GM19025 (cell line): ENCODE measurements around the gene CREBBP.

Source experiments
- ATAC-seq: cut with Tn5 transposase; IDR thresholded peaks from one replicate; pipeline ENCODE4 v1.9.1; 2021; ENCODE audit warnings: mild to moderate bottlenecking, low read depth, moderate library complexity; ENCODE audit not compliant: unreplicated experiment

Gene CREBBP

GRCh38 chr16:3744018-3744417, 136.5 kb downstream of the CREBBP start:
- no peak for ATAC-seq

GRCh38 chr16:3740934-3741333, 139.6 kb downstream of the CREBBP start:
- no peak for ATAC-seq

- ATAC-seq = no peak
These were observed 140.3 kb downstream of the CREBBP start for GRCh38 chr16:3740186-3740585.

GRCh38 chr16:3739636-3740035, 140.9 kb downstream of the CREBBP start:
- no peak for ATAC-seq

GRCh38 chr16:3738541-3738940, 142.0 kb downstream of the CREBBP start:
- no peak for ATAC-seq

- no peak for ATAC-seq
These were observed 142.4 kb downstream of the CREBBP start for GRCh38 chr16:3738128-3738527.

GRCh38 chr16:3737181-3737580, 143.3 kb downstream of the CREBBP start:
- no peak for ATAC-seq

GRCh38 chr16:3736116-3736515, 144.4 kb downstream of the CREBBP start:
- no peak for ATAC-seq

GRCh38 chr16:3735541-3735940, 145.0 kb downstream of the CREBBP start:
- ATAC-seq = no peak

GRCh38 chr16:3734758-3735221, 145.7 kb downstream of the CREBBP start:
- ATAC-seq = no peak

GRCh38 chr16:3734084-3734757, 146.3 kb downstream of the CREBBP start:
- ATAC-seq = no peak

- no peak for ATAC-seq
These were observed 148.3 kb downstream of the CREBBP start for GRCh38 chr16:3732171-3732570.

GRCh38 chr16:3731126-3731935, 149.2 kb downstream of the CREBBP start:
- no peak for ATAC-seq

GRCh38 chr16:3730161-3731125, 150.1 kb downstream of the CREBBP start:
- ATAC-seq = no peak

- ATAC-seq = no peak
These were observed 151.1 kb downstream of the CREBBP start for GRCh38 chr16:3729161-3730112.

GRCh38 chr16:3728424-3729160, 151.9 kb downstream of the CREBBP start:
- no peak for ATAC-seq

- no peak for ATAC-seq
These were observed 152.6 kb downstream of the CREBBP start for GRCh38 chr16:3727806-3728381.

GRCh38 chr16:3726021-3726687, 154.4 kb downstream of the CREBBP start:
- no peak for ATAC-seq
